ENCODE data around the gene IGF1R.

DNA sequence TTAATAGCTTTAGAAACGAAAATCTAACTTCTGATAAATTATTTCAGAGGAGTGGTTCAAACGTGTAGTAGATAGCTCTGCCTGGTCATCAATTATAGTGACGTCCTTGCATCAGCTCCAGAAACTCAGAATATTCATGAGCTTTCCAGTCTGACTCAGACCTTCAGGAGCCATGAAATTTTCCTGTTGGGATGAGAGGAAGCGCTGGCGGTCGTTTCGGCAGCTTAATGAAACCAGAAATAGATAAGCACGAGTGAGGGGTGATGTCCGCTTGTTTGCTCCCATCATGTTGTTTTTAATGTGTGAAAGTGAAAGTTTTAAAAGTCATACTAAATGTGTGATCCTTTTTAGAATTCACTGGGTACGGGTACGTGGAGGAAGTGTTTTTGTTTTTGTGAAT, 218.2 kb downstream of the IGF1R start:
- TF ChIP-seq, protein P1, sequence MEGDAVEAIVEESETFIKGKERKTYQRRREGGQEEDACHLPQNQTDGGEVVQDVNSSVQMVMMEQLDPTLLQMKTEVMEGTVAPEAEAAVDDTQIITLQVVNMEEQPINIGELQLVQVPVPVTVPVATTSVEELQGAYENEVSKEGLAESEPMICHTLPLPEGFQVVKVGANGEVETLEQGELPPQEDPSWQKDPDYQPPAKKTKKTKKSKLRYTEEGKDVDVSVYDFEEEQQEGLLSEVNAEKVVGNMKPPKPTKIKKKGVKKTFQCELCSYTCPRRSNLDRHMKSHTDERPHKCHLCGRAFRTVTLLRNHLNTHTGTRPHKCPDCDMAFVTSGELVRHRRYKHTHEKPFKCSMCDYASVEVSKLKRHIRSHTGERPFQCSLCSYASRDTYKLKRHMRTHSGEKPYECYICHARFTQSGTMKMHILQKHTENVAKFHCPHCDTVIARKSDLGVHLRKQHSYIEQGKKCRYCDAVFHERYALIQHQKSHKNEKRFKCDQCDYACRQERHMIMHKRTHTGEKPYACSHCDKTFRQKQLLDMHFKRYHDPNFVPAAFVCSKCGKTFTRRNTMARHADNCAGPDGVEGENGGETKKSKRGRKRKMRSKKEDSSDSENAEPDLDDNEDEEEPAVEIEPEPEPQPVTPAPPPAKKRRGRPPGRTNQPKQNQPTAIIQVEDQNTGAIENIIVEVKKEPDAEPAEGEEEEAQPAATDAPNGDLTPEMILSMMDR (IDR thresholded peaks at IDR 0.05 in 2 of 3, conservative IDR thresholded peaks at IDR 0.05 in 1 of 3; ENCODE audit: borderline replicate concordance in 1 of 3, insufficient read depth in 1 of 3, low read depth in 2 of 3, low read length in 2 of 3) = no peak
- TF ChIP-seq TCF7L2 (IDR thresholded peaks at IDR 0.05; ENCODE audit: borderline replicate concordance, extremely low read depth, insufficient read depth, insufficient read length) (no peak), EZH2phosphoT487 (IDR thresholded peaks at IDR 0.05; ENCODE audit: borderline replicate concordance) (no peak), FOSL1 (IDR thresholded peaks at IDR 0.05; ENCODE audit: low read depth) (no peak)
